ENCODE data around the gene ZCCHC2. TPM values are rescaled to one million over a fixed set of nuclear protein-coding genes. Genes with fewer than 3 reads are reported as not detected.
A peak's percentile ranks its signal among the peaks of the same experiment; 100 is the strongest.

Gene ZCCHC2
- total and polyA plus RNA-seq, 9 of the 15 experiments (the other 6 are each of a cell fraction or from before 2014, with no cell fraction given), result 1.0 to 9.2 (median 6.0) TPM

DNA sequence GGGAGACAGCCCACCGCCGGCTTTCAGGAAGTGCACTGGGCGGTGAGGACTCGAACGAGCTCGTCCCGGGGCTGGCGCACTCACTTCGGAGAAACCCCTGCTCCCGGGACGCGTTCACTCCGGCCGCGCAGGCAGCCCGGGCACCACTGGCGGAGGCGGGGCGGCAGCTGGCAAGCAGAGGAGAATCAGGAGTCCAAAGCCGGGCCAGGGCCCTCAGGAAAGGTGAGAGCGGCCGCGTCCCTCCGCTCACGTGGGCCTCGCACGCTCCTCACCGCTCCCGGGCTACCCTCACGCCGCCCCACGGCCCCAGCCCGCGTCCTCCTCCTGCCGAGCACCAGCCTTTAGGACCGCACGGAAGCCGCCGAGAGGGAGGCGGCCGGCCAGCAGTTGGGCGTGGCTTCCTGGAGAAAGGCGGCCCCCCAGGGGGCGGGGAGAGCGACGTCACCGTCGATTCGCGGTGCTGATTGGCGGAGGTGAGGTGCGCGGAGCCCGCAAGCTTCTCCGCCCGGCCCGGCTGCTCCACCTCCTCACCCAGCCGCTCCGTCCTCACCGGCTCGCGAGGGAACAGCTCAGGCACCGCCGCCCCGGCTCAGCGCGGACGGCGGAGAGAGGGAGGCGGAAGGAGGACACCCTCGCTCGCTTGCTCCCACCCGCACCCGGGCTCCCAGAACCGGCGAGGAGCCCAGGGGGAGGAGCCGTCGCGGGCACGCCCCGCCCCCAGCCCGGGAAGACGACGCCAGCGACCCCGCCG lies at the start of gene ZCCHC2 (continued):
- TF ChIP-seq, protein P1, sequence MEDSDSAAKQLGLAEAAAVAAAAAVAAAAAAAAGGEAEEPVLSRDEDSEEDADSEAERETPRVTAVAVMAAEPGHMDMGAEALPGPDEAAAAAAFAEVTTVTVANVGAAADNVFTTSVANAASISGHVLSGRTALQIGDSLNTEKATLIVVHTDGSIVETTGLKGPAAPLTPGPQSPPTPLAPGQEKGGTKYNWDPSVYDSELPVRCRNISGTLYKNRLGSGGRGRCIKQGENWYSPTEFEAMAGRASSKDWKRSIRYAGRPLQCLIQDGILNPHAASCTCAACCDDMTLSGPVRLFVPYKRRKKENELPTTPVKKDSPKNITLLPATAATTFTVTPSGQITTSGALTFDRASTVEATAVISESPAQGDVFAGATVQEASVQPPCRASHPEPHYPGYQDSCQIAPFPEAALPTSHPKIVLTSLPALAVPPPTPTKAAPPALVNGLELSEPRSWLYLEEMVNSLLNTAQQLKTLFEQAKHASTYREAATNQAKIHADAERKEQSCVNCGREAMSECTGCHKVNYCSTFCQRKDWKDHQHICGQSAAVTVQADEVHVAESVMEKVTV (CRISPR knock-in tag; IDR thresholded peaks at IDR 0.05), result no peak
- TF ChIP-seq, protein P2, sequence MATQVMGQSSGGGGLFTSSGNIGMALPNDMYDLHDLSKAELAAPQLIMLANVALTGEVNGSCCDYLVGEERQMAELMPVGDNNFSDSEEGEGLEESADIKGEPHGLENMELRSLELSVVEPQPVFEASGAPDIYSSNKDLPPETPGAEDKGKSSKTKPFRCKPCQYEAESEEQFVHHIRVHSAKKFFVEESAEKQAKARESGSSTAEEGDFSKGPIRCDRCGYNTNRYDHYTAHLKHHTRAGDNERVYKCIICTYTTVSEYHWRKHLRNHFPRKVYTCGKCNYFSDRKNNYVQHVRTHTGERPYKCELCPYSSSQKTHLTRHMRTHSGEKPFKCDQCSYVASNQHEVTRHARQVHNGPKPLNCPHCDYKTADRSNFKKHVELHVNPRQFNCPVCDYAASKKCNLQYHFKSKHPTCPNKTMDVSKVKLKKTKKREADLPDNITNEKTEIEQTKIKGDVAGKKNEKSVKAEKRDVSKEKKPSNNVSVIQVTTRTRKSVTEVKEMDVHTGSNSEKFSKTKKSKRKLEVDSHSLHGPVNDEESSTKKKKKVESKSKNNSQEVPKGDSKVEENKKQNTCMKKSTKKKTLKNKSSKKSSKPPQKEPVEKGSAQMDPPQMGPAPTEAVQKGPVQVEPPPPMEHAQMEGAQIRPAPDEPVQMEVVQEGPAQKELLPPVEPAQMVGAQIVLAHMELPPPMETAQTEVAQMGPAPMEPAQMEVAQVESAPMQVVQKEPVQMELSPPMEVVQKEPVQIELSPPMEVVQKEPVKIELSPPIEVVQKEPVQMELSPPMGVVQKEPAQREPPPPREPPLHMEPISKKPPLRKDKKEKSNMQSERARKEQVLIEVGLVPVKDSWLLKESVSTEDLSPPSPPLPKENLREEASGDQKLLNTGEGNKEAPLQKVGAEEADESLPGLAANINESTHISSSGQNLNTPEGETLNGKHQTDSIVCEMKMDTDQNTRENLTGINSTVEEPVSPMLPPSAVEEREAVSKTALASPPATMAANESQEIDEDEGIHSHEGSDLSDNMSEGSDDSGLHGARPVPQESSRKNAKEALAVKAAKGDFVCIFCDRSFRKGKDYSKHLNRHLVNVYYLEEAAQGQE (IDR thresholded peaks at IDR 0.05; ENCODE audit: borderline replicate concordance), result no peak
- TF ChIP-seq, protein P2 (CRISPR knock-in tag; IDR thresholded peaks at IDR 0.05; ENCODE audit: low read depth), result no peak
- TF ChIP-seq POLR3A (IDR thresholded peaks at IDR 0.05; ENCODE audit: borderline replicate concordance, extremely low read depth, insufficient read depth, insufficient read length), result no peak
- TF ChIP-seq ZNF134 (CRISPR knock-in tag; conservative IDR thresholded peaks at IDR 0.05), result no peak
- TF ChIP-seq, protein P3, sequence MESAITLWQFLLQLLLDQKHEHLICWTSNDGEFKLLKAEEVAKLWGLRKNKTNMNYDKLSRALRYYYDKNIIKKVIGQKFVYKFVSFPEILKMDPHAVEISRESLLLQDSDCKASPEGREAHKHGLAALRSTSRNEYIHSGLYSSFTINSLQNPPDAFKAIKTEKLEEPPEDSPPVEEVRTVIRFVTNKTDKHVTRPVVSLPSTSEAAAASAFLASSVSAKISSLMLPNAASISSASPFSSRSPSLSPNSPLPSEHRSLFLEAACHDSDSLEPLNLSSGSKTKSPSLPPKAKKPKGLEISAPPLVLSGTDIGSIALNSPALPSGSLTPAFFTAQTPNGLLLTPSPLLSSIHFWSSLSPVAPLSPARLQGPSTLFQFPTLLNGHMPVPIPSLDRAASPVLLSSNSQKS (CRISPR knock-in tag; IDR thresholded peaks at IDR 0.05), result no peak
- TF ChIP-seq EGR1 (conservative IDR thresholded peaks at IDR 0.05), result no peak; the same call in 1 of the 2 replicates
- TF ChIP-seq EZH2 (IDR thresholded peaks at IDR 0.05; ENCODE audit: borderline replicate concordance, low read depth, low read length), result no peak
- TF ChIP-seq, protein P4, sequence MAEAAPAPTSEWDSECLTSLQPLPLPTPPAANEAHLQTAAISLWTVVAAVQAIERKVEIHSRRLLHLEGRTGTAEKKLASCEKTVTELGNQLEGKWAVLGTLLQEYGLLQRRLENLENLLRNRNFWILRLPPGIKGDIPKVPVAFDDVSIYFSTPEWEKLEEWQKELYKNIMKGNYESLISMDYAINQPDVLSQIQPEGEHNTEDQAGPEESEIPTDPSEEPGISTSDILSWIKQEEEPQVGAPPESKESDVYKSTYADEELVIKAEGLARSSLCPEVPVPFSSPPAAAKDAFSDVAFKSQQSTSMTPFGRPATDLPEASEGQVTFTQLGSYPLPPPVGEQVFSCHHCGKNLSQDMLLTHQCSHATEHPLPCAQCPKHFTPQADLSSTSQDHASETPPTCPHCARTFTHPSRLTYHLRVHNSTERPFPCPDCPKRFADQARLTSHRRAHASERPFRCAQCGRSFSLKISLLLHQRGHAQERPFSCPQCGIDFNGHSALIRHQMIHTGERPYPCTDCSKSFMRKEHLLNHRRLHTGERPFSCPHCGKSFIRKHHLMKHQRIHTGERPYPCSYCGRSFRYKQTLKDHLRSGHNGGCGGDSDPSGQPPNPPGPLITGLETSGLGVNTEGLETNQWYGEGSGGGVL (CRISPR knock-in tag; IDR thresholded peaks at IDR 0.05), result no peak
- TF ChIP-seq ZNF668 (CRISPR knock-in tag; IDR thresholded peaks at IDR 0.05), result no peak
- TF ChIP-seq TRIM24 (IDR thresholded peaks at IDR 0.05), result no peak
- TF ChIP-seq U2AF1 (optimal IDR thresholded peaks at IDR 0.05; ENCODE audit: low read depth, low read length), result peak; percentile 86
- peak; percentile 84 for TF ChIP-seq HNRNPLL (IDR thresholded peaks at IDR 0.05; ENCODE audit: low read depth, low read length, poor library complexity, severe bottlenecking)
- no peak for TF ChIP-seq HNRNPK (IDR thresholded peaks at IDR 0.05; ENCODE audit: low read depth, low read length, poor library complexity, severe bottlenecking)
- no peak for TF ChIP-seq ZNF140 (CRISPR knock-in tag; IDR thresholded peaks at IDR 0.05)

All from K562 (cell line).